Ishikawa (cell line): Measurements from ENCODE around the gene VPS18.

Experiments used
- CEBPB ChIP-seq: IDR thresholded peaks from 2 replicates; pipeline ENCODE4 v1.6.1; 2012
- CREB1 ChIP-seq: IDR thresholded peaks from 2 replicates; pipeline ENCODE4 v1.6.1; 2012; ENCODE audit warnings: low read depth
- EGR1 ChIP-seq: IDR thresholded peaks from 2 replicates; pipeline ENCODE4 v1.6.1; 2012
- EP300 ChIP-seq: IDR thresholded peaks from 2 replicates; pipeline ENCODE4 v1.6.1; 2012; ENCODE audit warnings: borderline replicate concordance
- FOXM1 ChIP-seq: IDR thresholded peaks from 2 replicates; pipeline ENCODE4 v1.6.1; 2012; ENCODE audit warnings: low read depth, borderline replicate concordance
- NFIC ChIP-seq: IDR thresholded peaks from 2 replicates; pipeline ENCODE4 v1.6.1; 2012
- RAD21 ChIP-seq: IDR thresholded peaks from 2 replicates; pipeline ENCODE4 v1.6.1; 2012; ENCODE audit warnings: low read depth
- TAF1 ChIP-seq: IDR thresholded peaks from 2 replicates; pipeline ENCODE4 v1.6.1; 2012; ENCODE audit warnings: low read depth, mild to moderate bottlenecking
- TCF12 ChIP-seq: IDR thresholded peaks from 2 replicates; pipeline ENCODE4 v1.6.1; 2012; ENCODE audit warnings: low read depth
- TEAD4 ChIP-seq: IDR thresholded peaks from 2 replicates; pipeline ENCODE4 v1.6.1; 2012
- YY1 ChIP-seq: IDR thresholded peaks from 2 replicates; pipeline ENCODE4 v1.6.1; 2012; ENCODE audit warnings: low read depth
- ZBTB7A ChIP-seq: IDR thresholded peaks from 2 replicates; pipeline ENCODE4 v1.6.1; 2012; ENCODE audit warnings: low read depth
- TF ChIP-seq, protein P1 (sequence below): IDR thresholded peaks from 2 replicates; pipeline ENCODE4 v1.6.1; 2012
- TF ChIP-seq, protein P2 (sequence below): IDR thresholded peaks from 2 replicates; pipeline ENCODE4 v1.6.1; 2012
- TF ChIP-seq, protein P3 (sequence below): IDR thresholded peaks from 2 replicates; pipeline ENCODE4 v1.6.1; 2012; ENCODE audit warnings: low read depth, mild to moderate bottlenecking

Gene VPS18

DNA sequence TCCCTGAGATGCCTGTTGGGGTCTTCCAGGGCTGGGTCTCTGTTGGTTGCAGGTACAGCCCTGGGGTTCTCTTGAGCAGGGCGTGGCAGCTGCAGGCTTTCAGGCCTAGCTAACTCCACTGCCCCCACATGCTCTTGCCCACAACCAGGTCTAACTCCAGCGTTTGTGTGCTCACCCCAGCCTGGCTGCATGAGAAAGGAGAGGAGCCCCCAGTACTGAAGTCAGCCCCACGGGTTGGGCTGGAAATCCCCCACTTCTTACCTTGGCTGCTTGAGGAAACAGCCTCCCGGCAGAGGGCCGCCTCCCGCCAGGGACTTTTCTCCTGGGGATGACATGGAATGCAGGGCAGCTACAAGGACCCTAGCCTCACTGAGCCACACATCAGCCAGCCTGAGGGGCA is 18.2 kb downstream of the VPS18 start:
- TF ChIP-seq EP300 (no peak), TEAD4 (no peak)

DNA sequence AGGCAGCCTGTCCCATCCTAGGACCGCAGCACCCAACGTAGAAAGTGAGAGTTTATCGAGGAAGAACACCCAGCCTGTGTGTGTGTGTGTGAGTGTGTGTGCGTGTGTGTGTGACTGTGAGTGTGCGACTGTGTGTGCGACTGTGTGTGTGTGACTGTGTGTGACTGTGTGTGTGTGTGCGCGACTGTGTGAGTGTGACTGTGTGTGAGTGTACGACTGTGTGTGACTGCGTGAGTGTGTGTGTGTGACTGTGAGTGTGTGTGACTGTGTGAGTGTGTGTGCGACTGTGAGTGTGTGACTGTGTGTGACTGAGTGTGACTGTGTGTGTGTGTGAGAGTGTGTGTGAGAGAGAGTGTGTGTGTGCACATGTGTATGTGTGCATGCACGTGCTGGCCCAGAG is 19.8 kb downstream of the VPS18 start:
- TF ChIP-seq, protein P1, sequence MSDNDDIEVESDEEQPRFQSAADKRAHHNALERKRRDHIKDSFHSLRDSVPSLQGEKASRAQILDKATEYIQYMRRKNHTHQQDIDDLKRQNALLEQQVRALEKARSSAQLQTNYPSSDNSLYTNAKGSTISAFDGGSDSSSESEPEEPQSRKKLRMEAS: no peak
- no peak for TF ChIP-seq YY1
- TF ChIP-seq CEBPB: no peak
- TF ChIP-seq TEAD4: no peak

DNA sequence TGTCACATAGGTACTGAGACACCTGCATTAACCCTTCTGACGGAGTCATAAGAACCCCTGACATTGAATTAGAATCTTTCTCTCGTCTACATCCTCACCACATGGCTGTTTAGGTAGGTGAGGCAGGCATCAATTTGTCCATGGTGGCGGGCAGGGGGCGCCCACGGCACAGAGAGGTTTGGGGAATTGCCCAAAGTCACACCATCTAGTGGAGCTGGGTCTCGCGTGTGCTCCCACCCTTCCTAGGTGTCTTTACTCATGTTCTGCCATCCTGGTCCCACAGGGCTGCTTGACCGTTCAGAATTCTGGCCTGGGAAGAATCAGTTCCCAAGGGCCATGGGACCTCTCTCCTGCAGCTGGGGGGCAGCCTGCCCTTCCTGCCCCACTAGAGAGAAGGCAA is 20.2 kb downstream of the VPS18 start:
- TF ChIP-seq TCF12 (no peak), EP300 (no peak), RAD21 (peak; percentile 21; the same call in 1 of the 2 replicates)
- TF ChIP-seq, protein P2, sequence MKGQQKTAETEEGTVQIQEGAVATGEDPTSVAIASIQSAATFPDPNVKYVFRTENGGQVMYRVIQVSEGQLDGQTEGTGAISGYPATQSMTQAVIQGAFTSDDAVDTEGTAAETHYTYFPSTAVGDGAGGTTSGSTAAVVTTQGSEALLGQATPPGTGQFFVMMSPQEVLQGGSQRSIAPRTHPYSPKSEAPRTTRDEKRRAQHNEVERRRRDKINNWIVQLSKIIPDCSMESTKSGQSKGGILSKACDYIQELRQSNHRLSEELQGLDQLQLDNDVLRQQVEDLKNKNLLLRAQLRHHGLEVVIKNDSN: no peak

DNA sequence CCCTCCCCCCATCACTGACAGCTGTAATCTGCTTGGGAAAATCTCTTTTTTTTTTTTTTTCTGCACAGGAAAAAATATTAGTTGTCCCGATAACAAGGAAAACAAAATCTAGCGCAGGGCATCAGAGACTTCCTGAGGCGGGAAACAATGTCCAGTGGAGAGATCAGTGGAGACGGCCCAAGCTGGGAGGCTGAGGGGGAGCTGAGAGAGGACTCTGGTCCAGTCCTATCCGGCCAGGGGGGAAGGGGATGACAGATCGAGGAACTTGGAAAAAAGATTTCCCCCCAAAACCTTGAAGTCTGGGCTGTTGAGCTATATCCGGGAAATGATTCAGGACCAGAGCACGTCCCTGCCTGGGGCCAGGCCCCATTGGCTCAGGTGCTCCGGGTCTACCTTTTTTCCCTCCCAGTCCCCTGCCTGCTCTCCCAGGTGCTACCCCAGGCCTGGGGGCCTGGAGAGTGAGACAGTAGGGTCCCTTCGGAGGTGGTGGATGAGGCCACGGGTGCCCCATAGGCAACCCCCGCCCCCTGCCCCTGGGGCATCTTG is 20.9 kb downstream of the VPS18 start:
- TF ChIP-seq FOXM1 (no peak), RAD21 (no peak), TEAD4 (no peak), CEBPB (no peak), EP300 (no peak), TCF12 (no peak), ZBTB7A (no peak), TAF1 (no peak), CREB1 (no peak), YY1 (no peak), EGR1 (no peak), NFIC (no peak)
- TF ChIP-seq, protein P3, sequence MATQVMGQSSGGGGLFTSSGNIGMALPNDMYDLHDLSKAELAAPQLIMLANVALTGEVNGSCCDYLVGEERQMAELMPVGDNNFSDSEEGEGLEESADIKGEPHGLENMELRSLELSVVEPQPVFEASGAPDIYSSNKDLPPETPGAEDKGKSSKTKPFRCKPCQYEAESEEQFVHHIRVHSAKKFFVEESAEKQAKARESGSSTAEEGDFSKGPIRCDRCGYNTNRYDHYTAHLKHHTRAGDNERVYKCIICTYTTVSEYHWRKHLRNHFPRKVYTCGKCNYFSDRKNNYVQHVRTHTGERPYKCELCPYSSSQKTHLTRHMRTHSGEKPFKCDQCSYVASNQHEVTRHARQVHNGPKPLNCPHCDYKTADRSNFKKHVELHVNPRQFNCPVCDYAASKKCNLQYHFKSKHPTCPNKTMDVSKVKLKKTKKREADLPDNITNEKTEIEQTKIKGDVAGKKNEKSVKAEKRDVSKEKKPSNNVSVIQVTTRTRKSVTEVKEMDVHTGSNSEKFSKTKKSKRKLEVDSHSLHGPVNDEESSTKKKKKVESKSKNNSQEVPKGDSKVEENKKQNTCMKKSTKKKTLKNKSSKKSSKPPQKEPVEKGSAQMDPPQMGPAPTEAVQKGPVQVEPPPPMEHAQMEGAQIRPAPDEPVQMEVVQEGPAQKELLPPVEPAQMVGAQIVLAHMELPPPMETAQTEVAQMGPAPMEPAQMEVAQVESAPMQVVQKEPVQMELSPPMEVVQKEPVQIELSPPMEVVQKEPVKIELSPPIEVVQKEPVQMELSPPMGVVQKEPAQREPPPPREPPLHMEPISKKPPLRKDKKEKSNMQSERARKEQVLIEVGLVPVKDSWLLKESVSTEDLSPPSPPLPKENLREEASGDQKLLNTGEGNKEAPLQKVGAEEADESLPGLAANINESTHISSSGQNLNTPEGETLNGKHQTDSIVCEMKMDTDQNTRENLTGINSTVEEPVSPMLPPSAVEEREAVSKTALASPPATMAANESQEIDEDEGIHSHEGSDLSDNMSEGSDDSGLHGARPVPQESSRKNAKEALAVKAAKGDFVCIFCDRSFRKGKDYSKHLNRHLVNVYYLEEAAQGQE: no peak
- TF ChIP-seq, protein P2: no peak
- TF ChIP-seq, protein P1: no peak

DNA sequence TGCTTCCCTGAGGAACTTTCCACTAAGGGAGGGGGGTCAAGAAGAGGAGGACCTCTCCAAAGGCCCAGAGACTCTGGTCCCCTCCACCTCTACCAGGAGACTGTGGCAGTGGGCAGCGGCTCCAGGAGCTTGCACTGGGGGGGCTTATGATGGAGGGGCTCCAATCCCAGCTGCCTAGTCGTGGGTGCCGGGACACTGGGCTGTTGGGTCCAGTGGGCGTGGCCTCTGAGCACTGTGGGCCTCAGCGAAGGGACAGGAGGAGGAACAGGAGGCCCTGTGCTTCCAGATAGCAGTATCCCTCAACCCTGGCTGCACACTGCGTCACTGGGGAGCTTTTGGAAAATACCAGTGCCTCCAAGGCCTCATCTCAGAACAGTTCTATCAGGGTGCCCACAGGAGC is 21.4 kb downstream of the VPS18 start:
- TF ChIP-seq EGR1 (no peak), TCF12 (no peak), TAF1 (no peak), CEBPB (no peak)
- TF ChIP-seq, protein P1: no peak

DNA sequence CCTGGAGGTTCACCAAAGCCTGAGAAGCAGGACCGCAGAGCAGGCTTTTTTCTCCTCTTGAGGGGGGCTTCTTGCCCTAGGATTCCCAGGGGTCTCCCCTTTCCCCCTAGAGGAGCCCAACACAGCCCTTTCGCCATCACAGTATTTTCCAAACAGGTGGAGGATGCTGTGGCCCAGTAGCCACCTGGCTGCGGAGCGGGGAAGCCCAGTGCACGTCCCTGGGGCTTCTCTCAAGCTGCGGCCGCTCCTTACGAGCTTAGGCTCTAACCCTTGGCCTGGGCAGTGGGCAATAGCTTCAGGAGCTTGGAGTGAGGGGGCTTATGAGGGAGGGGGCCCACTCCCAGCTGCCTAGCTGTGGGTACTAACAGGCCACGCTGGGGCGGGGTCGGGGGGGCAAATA is 23.3 kb downstream of the VPS18 start:
- TF ChIP-seq EP300 (no peak), CREB1 (no peak), TCF12 (no peak), YY1 (no peak), NFIC (no peak), TEAD4 (no peak)

DNA sequence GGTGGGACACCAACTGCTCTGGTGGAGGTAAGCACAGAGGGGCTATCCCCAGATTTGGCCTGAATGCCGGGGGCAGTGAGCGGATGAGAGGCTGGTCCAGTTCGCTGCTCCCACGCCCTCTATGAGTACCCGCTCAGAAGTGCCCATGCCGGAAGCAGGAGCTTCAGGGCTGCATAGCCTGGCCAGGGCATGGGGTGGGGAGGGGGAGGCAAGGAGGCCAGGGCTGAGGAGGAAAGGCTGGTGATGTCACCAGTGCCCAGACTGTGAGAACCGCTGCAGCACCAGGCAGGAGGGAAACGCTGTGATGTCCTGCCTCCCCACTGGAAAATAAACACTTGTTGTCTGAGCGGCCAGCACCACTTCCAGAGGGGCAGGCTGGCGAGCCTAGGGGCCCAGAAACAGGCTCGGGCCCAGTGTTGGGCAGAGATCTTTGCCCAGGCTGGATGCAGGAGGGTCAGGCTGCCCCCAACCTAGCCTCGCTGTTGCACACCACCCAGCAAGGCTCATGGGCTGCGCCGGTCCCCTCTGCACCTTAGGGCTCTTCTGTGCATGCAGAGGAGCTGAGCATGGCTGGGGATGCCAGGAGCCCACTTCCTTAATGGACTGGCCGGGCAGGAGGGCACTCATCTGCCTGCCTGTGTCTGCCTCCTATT is 24.0 kb downstream of the VPS18 start:
- TF ChIP-seq, protein P3: no peak
- TF ChIP-seq YY1 (no peak), TAF1 (no peak), CEBPB (no peak), ZBTB7A (no peak), NFIC (no peak), CREB1 (no peak)
- TF ChIP-seq, protein P1: no peak
- TF ChIP-seq, protein P2: no peak
